ENCODE measurements around the gene SLC6A6.

The SLC6A6 gene

GRCh38 chr3:14422016-14422963, 19.9 kb downstream of the SLC6A6 start:
- Histone ChIP-seq H3K36me3 (ENCODE audit: control insufficient read depth in 2 of 2, insufficient read depth in 2 of 2, low read length in 2 of 2) (peaks cover 0 to 3% of the 10 kb centered on the region in 2 donors), H3K4me1 (ENCODE audit: control insufficient read depth, insufficient read depth, low read length) (no peaks in the 10 kb centered on the region), H3K27ac (ENCODE audit: low read length) (no peak overlapping the region), H3K9ac (ENCODE audit: low read length in 2 of 2) (no peak overlapping the region), H3K9me3 (ENCODE audit: control insufficient read depth in 2 of 2, low read length in 2 of 2) (no peaks in the 10 kb centered on the region), H3K27me3 (ENCODE audit: control insufficient read depth in 1 of 2, insufficient read depth in 2 of 2, low read length in 2 of 2) (no peaks in the 10 kb centered on the region), H3K4me3 (ENCODE audit: low read length in 2 of 2) (no peak overlapping the region)

GRCh38 chr3:14423197-14423743, 20.9 kb downstream of the SLC6A6 start:
- Histone ChIP-seq H3K36me3 (ENCODE audit: control insufficient read depth in 2 of 2, insufficient read depth in 2 of 2, low read length in 2 of 2) (peaks cover 0 to 3% of the 10 kb centered on the region in 2 donors), H3K9ac (ENCODE audit: low read length in 2 of 2) (no peak overlapping the region), H3K9me3 (ENCODE audit: control insufficient read depth in 2 of 2, low read length in 2 of 2) (no peaks in the 10 kb centered on the region), H3K4me3 (ENCODE audit: low read length in 2 of 2) (no peak overlapping the region), H3K27me3 (ENCODE audit: control insufficient read depth in 1 of 2, insufficient read depth in 2 of 2, low read length in 2 of 2) (no peaks in the 10 kb centered on the region), H3K27ac (ENCODE audit: low read length) (no peak overlapping the region), H3K4me1 (ENCODE audit: control insufficient read depth, insufficient read depth, low read length) (peaks cover 6% of the 10 kb centered on the region)

GRCh38 chr3:14423963-14424362, 21.6 kb downstream of the SLC6A6 start:
- no peak overlapping the region for H3K4me3 ChIP-seq (ENCODE audit: low read length in 2 of 2)
- H3K27me3 ChIP-seq (ENCODE audit: control insufficient read depth in 1 of 2, insufficient read depth in 2 of 2, low read length in 2 of 2): no peaks in the 10 kb centered on the region
- H3K27ac ChIP-seq (ENCODE audit: low read length): no peak overlapping the region
- H3K4me1 ChIP-seq (ENCODE audit: control insufficient read depth, insufficient read depth, low read length): peaks cover 11% of the 10 kb centered on the region
- no peaks in the 10 kb centered on the region for H3K9me3 ChIP-seq (ENCODE audit: control insufficient read depth in 2 of 2, low read length in 2 of 2)
- H3K36me3 ChIP-seq (ENCODE audit: control insufficient read depth in 2 of 2, insufficient read depth in 2 of 2, low read length in 2 of 2): peaks cover 0 to under 1% of the 10 kb centered on the region in 2 donors
- H3K9ac ChIP-seq (ENCODE audit: low read length in 2 of 2): no peak overlapping the region

GRCh38 chr3:14424711-14425580, 22.5 kb downstream of the SLC6A6 start:
- Histone ChIP-seq H3K27ac (ENCODE audit: low read length) (no peak overlapping the region), H3K36me3 (ENCODE audit: control insufficient read depth in 2 of 2, insufficient read depth in 2 of 2, low read length in 2 of 2) (no peaks in the 10 kb centered on the region), H3K9ac (ENCODE audit: low read length in 2 of 2) (no peak overlapping the region), H3K4me1 (ENCODE audit: control insufficient read depth, insufficient read depth, low read length) (peaks cover 13% of the 10 kb centered on the region), H3K4me3 (ENCODE audit: low read length in 2 of 2) (no peak overlapping the region), H3K9me3 (ENCODE audit: control insufficient read depth in 2 of 2, low read length in 2 of 2) (no peaks in the 10 kb centered on the region), H3K27me3 (ENCODE audit: control insufficient read depth in 1 of 2, insufficient read depth in 2 of 2, low read length in 2 of 2) (no peaks in the 10 kb centered on the region)

- Histone ChIP-seq H3K27ac (ENCODE audit: low read length) (no peak overlapping the region), H3K36me3 (ENCODE audit: control insufficient read depth in 2 of 2, insufficient read depth in 2 of 2, low read length in 2 of 2) (no peaks in the 10 kb centered on the region), H3K27me3 (ENCODE audit: control insufficient read depth in 1 of 2, insufficient read depth in 2 of 2, low read length in 2 of 2) (no peaks in the 10 kb centered on the region), H3K4me3 (ENCODE audit: low read length in 2 of 2) (no peak overlapping the region), H3K4me1 (ENCODE audit: control insufficient read depth, insufficient read depth, low read length) (peaks cover 13% of the 10 kb centered on the region), H3K9ac (ENCODE audit: low read length in 2 of 2) (no peak overlapping the region), H3K9me3 (ENCODE audit: control insufficient read depth in 2 of 2, low read length in 2 of 2) (no peaks in the 10 kb centered on the region)
Measured at GRCh38 chr3:14425581-14426304, 23.3 kb downstream of the SLC6A6 start.

- Histone ChIP-seq H3K36me3 (ENCODE audit: control insufficient read depth in 2 of 2, insufficient read depth in 2 of 2, low read length in 2 of 2) (no peaks in the 10 kb centered on the region), H3K9ac (ENCODE audit: low read length in 2 of 2) (no peak overlapping the region), H3K9me3 (ENCODE audit: control insufficient read depth in 2 of 2, low read length in 2 of 2) (no peaks in the 10 kb centered on the region), H3K4me1 (ENCODE audit: control insufficient read depth, insufficient read depth, low read length) (peaks cover 13% of the 10 kb centered on the region), H3K27ac (ENCODE audit: low read length) (no peak overlapping the region), H3K4me3 (ENCODE audit: low read length in 2 of 2) (no peak overlapping the region), H3K27me3 (ENCODE audit: control insufficient read depth in 1 of 2, insufficient read depth in 2 of 2, low read length in 2 of 2) (no peaks in the 10 kb centered on the region)
Measured at GRCh38 chr3:14426305-14426620, 23.9 kb downstream of the SLC6A6 start.

GRCh38 chr3:14428087-14429033, 26.0 kb downstream of the SLC6A6 start:
- H3K27me3 ChIP-seq (ENCODE audit: control insufficient read depth in 1 of 2, insufficient read depth in 2 of 2, low read length in 2 of 2): no peaks in the 10 kb centered on the region
- H3K9me3 ChIP-seq (ENCODE audit: control insufficient read depth in 2 of 2, low read length in 2 of 2): no peaks in the 10 kb centered on the region
- peaks cover 26% of the 10 kb centered on the region for H3K4me1 ChIP-seq (ENCODE audit: control insufficient read depth, insufficient read depth, low read length)
- no peak overlapping the region for H3K9ac ChIP-seq (ENCODE audit: low read length in 2 of 2)
- H3K4me3 ChIP-seq (ENCODE audit: low read length in 2 of 2): no peak overlapping the region
- no peaks in the 10 kb centered on the region for H3K36me3 ChIP-seq (ENCODE audit: control insufficient read depth in 2 of 2, insufficient read depth in 2 of 2, low read length in 2 of 2)
- no peak overlapping the region for H3K27ac ChIP-seq (ENCODE audit: low read length)

GRCh38 chr3:14429237-14429636, 26.8 kb downstream of the SLC6A6 start:
- H3K4me1 ChIP-seq (ENCODE audit: control insufficient read depth, insufficient read depth, low read length): peaks cover 30% of the 10 kb centered on the region
- no peak overlapping the region for H3K4me3 ChIP-seq (ENCODE audit: low read length in 2 of 2)
- no peaks in the 10 kb centered on the region for H3K36me3 ChIP-seq (ENCODE audit: control insufficient read depth in 2 of 2, insufficient read depth in 2 of 2, low read length in 2 of 2)
- no peaks in the 10 kb centered on the region for H3K9me3 ChIP-seq (ENCODE audit: control insufficient read depth in 2 of 2, low read length in 2 of 2)
- H3K27ac ChIP-seq (ENCODE audit: low read length): no peak overlapping the region
- H3K9ac ChIP-seq (ENCODE audit: low read length in 2 of 2): no peak overlapping the region
- H3K27me3 ChIP-seq (ENCODE audit: control insufficient read depth in 1 of 2, insufficient read depth in 2 of 2, low read length in 2 of 2): no peaks in the 10 kb centered on the region

- Histone ChIP-seq H3K36me3 (ENCODE audit: control insufficient read depth in 2 of 2, insufficient read depth in 2 of 2, low read length in 2 of 2) (no peaks in the 10 kb centered on the region), H3K9ac (ENCODE audit: low read length in 2 of 2) (no peak overlapping the region), H3K27ac (ENCODE audit: low read length) (no peak overlapping the region), H3K4me3 (ENCODE audit: low read length in 2 of 2) (no peak overlapping the region), H3K27me3 (ENCODE audit: control insufficient read depth in 1 of 2, insufficient read depth in 2 of 2, low read length in 2 of 2) (no peaks in the 10 kb centered on the region), H3K4me1 (ENCODE audit: control insufficient read depth, insufficient read depth, low read length) (peaks cover 34% of the 10 kb centered on the region), H3K9me3 (ENCODE audit: control insufficient read depth in 2 of 2, low read length in 2 of 2) (no peaks in the 10 kb centered on the region)
Measured at GRCh38 chr3:14429640-14430039, 27.2 kb downstream of the SLC6A6 start.

Data from stomach smooth muscle (tissue), 2 donors.